ENCODE results near the gene HTR3A.

GRCh38 chr11:114033066-114033465 lies 58.2 kb downstream of the HTR3A start:
- TF ChIP-seq REST (IDR thresholded peaks at IDR 0.05; ENCODE audit: unreplicated experiment) (no peak), JUNB (IDR thresholded peaks at IDR 0.05; ENCODE audit: unreplicated experiment) (no peak), CTCF (conservative IDR thresholded peaks at IDR 0.05; ENCODE audit: low read depth in 2 of 2) (no peak), POLR2AphosphoS5 (IDR thresholded peaks at IDR 0.05; ENCODE audit: low read depth) (no peak), EZH2 (IDR thresholded peaks at IDR 0.05; ENCODE audit: low read depth, unreplicated experiment) (no peak), EZH2phosphoT487 (IDR thresholded peaks at IDR 0.05; ENCODE audit: unreplicated experiment) (no peak), ZNF114 (CRISPR knock-in tag; IDR thresholded peaks at IDR 0.05) (no peak), STAT1 (IDR thresholded peaks at IDR 0.05; ENCODE audit: unreplicated experiment) (no peak)
